HFF-Myc (cell line): ENCODE data around the gene SLC6A7.

Experiments
- DNase-seq: peaks from one replicate; pipeline ENCODE4 v3.0.0-alpha.2; 2011; ENCODE audit warnings: low read depth; ENCODE audit errors: extremely low read depth
- H3K4me3 ChIP-seq: replicated peaks from 2 replicates; pipeline ENCODE4 v1.5.1; 2011; ENCODE audit warnings: low read depth, mild to moderate bottlenecking, control low read depth, low read length
- CTCF ChIP-seq: IDR thresholded peaks from 2 replicates; pipeline ENCODE4 v1.5.1; 2012; ENCODE audit warnings: mild to moderate bottlenecking, low read depth, low read length, control low read depth; ENCODE audit errors: missing control alignments

The SLC6A7 gene

GRCh38 chr5:150219861-150220260 lies 30.0 kb downstream of the SLC6A7 start:
- H3K4me3 ChIP-seq: no peak overlapping the region
- no peak for TF ChIP-seq CTCF
- DNase-seq: no peak

- no peak overlapping the region for H3K4me3 ChIP-seq
- no peak for DNase-seq
- TF ChIP-seq CTCF: no peak
Observed at GRCh38 chr5:150221471-150221870, 31.6 kb downstream of the SLC6A7 start.

- no peak for TF ChIP-seq CTCF
- H3K4me3 ChIP-seq: no peak overlapping the region
- no peak for DNase-seq
Observed at GRCh38 chr5:150222906-150223305, 33.0 kb downstream of the SLC6A7 start.

- TF ChIP-seq CTCF: no peak
- no peak for DNase-seq
- H3K4me3 ChIP-seq: no peak overlapping the region
Observed at GRCh38 chr5:150223474-150223873, 33.6 kb downstream of the SLC6A7 start.

GRCh38 chr5:150224483-150225027 lies 34.7 kb downstream of the SLC6A7 start:
- no peak for TF ChIP-seq CTCF
- H3K4me3 ChIP-seq: no peak overlapping the region
- DNase-seq: no peak

GRCh38 chr5:150227036-150227435 lies 37.2 kb downstream of the SLC6A7 start:
- DNase-seq: no peak
- no peak overlapping the region for H3K4me3 ChIP-seq
- TF ChIP-seq CTCF: no peak
